ENCODE measurements around the gene ERCC2.

ERCC2 gene

GRCh38 chr19:45385392-45386221 lies 15.2 kb upstream of the ERCC2 start:
- no peaks in the 10 kb centered on the region for H3K36me3 Mint-ChIP-seq
- ATAC-seq (replicated peaks) (no peak), DNase-seq (no peak)
- H3K4me3 Mint-ChIP-seq: no peak overlapping the region
- H3K27me3 Mint-ChIP-seq: peaks cover 15 to 36% of the 10 kb centered on the region in 2 donors
- peaks cover 3 to 16% of the 10 kb centered on the region in 2 donors for H3K4me1 Mint-ChIP-seq
- no peaks in the 10 kb centered on the region for H3K9me3 Mint-ChIP-seq
- H3K27ac Mint-ChIP-seq: peak overlapping the region; percentile 20

- Mint-ChIP-seq H3K27ac (no peak overlapping the region), H3K27me3 (peaks cover 15 to 36% of the 10 kb centered on the region in 2 donors), H3K4me3 (no peak overlapping the region), H3K4me1 (peaks cover 3 to 16% of the 10 kb centered on the region in 2 donors), H3K9me3 (no peaks in the 10 kb centered on the region), H3K36me3 (no peaks in the 10 kb centered on the region)
- ATAC-seq (replicated peaks) (no peak), DNase-seq (no peak)
These were observed 12.1 kb upstream of the ERCC2 start for GRCh38 chr19:45382426-45382825.

GRCh38 chr19:45380107-45380506 lies 9.7 kb upstream of the ERCC2 start:
- H3K36me3 Mint-ChIP-seq: no peaks in the 10 kb centered on the region
- peaks cover 0 to 4% of the 10 kb centered on the region in 2 donors for H3K4me1 Mint-ChIP-seq
- H3K4me3 Mint-ChIP-seq: no peak overlapping the region
- DNase-seq (no peak), ATAC-seq (replicated peaks) (no peak)
- no peak overlapping the region for H3K27ac Mint-ChIP-seq
- H3K27me3 Mint-ChIP-seq: peaks cover 4 to 18% of the 10 kb centered on the region in 2 donors
- H3K9me3 Mint-ChIP-seq: no peaks in the 10 kb centered on the region

DNA sequence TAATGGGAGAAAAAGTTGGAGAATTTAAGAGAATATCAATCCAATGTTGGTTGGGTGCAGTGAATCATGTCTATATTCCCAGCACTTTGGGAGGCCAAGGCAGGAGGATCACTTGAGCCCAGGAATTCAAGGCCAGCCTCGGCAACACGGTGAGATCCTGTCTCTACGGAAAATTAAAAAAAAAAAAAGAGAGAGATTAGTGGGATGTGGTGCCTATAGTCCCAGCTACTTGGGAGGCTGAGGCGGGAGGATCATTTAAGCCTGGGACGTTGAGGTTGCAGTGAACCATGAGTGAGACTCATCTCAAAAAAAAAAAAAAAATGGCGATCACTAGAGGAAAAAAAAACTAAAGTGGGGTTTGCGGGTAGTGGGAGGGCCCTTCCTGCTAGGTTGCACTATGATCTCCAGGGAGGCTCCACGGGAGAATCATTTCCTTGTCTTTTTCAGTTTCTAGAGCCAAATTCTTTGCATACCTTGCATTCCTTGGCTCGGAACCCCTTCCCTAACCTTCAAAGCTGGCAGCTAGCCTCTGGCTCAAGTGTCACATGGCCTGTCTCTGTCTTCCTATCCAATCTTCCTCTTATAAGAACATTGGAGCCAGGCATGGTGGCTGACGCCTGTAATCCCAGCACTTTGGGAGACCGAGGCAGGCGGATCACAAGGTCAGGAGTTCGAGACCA lies 5.8 kb upstream of the ERCC2 start:
- H3K9me3 Mint-ChIP-seq: no peaks in the 10 kb centered on the region
- no peak overlapping the region for H3K4me3 Mint-ChIP-seq
- ATAC-seq (replicated peaks) (no peak), DNase-seq (no peak)
- H3K27me3 Mint-ChIP-seq: peaks cover 10 to 15% of the 10 kb centered on the region in 2 donors
- no peak overlapping the region for H3K27ac Mint-ChIP-seq
- H3K4me1 Mint-ChIP-seq: no peaks in the 10 kb centered on the region
- no peaks in the 10 kb centered on the region for H3K36me3 Mint-ChIP-seq

- H3K4me3 Mint-ChIP-seq: peak overlapping the region; percentile 19 to 51
- H3K36me3 Mint-ChIP-seq: peaks cover 11 to 25% of the 10 kb centered on the region in 2 donors
- peaks cover 4 to 5% of the 10 kb centered on the region in 2 donors for H3K27me3 Mint-ChIP-seq
- no peak overlapping the region for H3K27ac Mint-ChIP-seq
- DNase-seq: no peak
- peaks cover 6 to 23% of the 10 kb centered on the region in 2 donors for H3K4me1 Mint-ChIP-seq
- no peaks in the 10 kb centered on the region for H3K9me3 Mint-ChIP-seq
- ATAC-seq (replicated peaks): no peak
These were observed 1.5 kb downstream of the ERCC2 start for GRCh38 chr19:45368737-45369340.

- H3K27me3 Mint-ChIP-seq: no peaks in the 10 kb centered on the region
- ATAC-seq (replicated peaks): no peak
These were observed 2.2 kb downstream of the ERCC2 start for GRCh38 chr19:45368127-45368526.

DNA sequence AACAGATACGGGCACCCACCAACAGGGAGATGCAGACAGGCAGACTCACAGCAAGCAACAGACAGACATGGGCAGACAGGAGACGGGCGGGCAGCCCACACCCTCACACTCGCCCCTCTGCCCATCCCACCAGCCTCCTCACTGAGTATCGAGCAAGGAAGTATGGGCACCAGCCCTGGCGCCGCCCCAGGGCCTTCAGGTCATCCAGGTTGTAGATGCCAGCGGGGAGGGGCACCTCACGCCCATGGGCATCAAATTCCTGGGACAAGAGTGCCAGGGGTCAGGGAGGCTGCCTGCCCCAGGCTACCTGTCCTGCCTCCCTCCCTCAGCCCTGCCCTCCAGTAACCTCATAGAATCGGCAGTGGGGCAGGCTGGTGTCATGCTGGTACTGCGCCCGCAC lies 5.7 kb downstream of the ERCC2 start:
- Mint-ChIP-seq H3K36me3 (peaks cover 26 to 51% of the 10 kb centered on the region in 2 donors), H3K27me3 (no peaks in the 10 kb centered on the region), H3K27ac (no peak overlapping the region), H3K4me3 (no peak overlapping the region), H3K4me1 (peaks cover 4 to 14% of the 10 kb centered on the region in 2 donors), H3K9me3 (no peaks in the 10 kb centered on the region)
- ATAC-seq (replicated peaks): no peak
- no peak for DNase-seq

More at GRCh38 chr19:45368127-45368526, 2.2 kb downstream of the ERCC2 start:
- Mint-ChIP-seq H3K36me3 (peaks cover 13 to 28% of the 10 kb centered on the region in 2 donors), H3K9me3 (no peaks in the 10 kb centered on the region), H3K4me1 (peaks cover 6 to 23% of the 10 kb centered on the region in 2 donors), H3K4me3 (no peak overlapping the region), H3K27ac (no peak overlapping the region)
- DNase-seq: no peak

- DNase-seq: no peak
- H3K4me3 Mint-ChIP-seq: no peak overlapping the region
- H3K27me3 Mint-ChIP-seq: no peaks in the 10 kb centered on the region
- ATAC-seq (replicated peaks): no peak
- no peaks in the 10 kb centered on the region for H3K9me3 Mint-ChIP-seq
- peaks cover 2 to 9% of the 10 kb centered on the region in 2 donors for H3K4me1 Mint-ChIP-seq
- H3K36me3 Mint-ChIP-seq: peaks cover 33 to 57% of the 10 kb centered on the region in 2 donors
- no peak overlapping the region for H3K27ac Mint-ChIP-seq
These were observed 6.4 kb downstream of the ERCC2 start for GRCh38 chr19:45363861-45364459.

DNA sequence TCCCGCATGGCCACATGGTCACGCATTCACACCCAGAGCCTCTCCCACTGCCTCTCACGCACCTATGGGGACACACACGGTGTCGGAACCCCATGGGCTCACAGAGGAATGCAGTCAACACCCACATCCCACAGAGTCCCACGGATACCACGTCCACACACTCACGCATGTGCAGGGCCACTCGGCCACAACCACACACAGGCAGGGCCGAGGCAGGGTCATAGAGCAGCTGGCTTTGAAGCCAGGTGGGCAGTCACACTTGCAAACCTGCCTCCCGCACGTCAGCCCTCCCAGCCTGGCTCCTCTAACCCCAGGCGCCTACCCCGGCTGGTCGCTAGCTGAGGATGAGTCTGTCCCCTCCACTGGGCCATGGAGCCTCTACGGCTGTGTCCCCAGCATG lies 8.1 kb downstream of the ERCC2 start:
- H3K4me3 Mint-ChIP-seq: no peak overlapping the region

GRCh38 chr19:45361608-45362007 lies 8.8 kb downstream of the ERCC2 start:
- H3K27me3 Mint-ChIP-seq: no peaks in the 10 kb centered on the region
- no peaks in the 10 kb centered on the region for H3K4me1 Mint-ChIP-seq
- H3K4me3 Mint-ChIP-seq: no peak overlapping the region
- no peaks in the 10 kb centered on the region for H3K9me3 Mint-ChIP-seq
- H3K36me3 Mint-ChIP-seq: peaks cover 43 to 69% of the 10 kb centered on the region in 2 donors
- ATAC-seq (replicated peaks) (no peak), DNase-seq (no peak)
- peak overlapping the region; percentile 44 for H3K27ac Mint-ChIP-seq

More for the DNA sequence above, 8.1 kb downstream of the ERCC2 start:
- Mint-ChIP-seq H3K9me3 (no peaks in the 10 kb centered on the region), H3K27me3 (no peaks in the 10 kb centered on the region), H3K27ac (no peak overlapping the region), H3K4me1 (no peaks in the 10 kb centered on the region), H3K36me3 (peaks cover 37 to 64% of the 10 kb centered on the region in 2 donors)
- ATAC-seq (replicated peaks) (no peak), DNase-seq (no peak)

DNA sequence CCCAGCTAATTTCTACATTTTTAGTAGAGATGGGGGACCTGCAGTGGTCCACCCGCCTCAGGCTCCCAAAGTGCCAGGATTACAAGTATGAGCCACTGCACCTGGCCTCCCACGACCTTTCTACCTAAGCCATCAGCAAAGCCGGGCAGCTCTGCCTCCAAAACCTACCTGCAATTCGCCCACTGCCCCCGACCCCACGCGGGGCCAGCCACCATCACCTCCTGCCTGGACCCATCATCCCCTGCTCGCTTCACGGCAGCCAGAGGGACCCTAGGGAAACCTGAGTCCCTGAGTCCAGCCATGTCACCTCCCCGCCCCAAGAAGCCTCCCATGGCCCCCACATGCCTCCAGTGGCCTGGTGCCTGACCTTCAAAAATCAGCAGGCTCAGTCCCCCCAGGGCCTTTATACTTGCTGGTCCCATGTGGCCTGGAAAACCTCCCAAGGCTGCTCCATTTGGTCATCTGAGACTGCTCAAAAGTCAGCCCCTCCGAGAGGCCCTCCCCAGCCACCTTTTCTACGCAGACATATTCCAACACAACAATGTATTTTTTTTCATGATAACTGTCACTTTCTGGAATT lies 12.1 kb downstream of the ERCC2 start:
- Mint-ChIP-seq H3K36me3 (peaks cover 61 to 76% of the 10 kb centered on the region in 2 donors), H3K4me3 (no peak overlapping the region), H3K4me1 (no peaks in the 10 kb centered on the region), H3K27ac (no peak overlapping the region), H3K27me3 (no peaks in the 10 kb centered on the region), H3K9me3 (no peaks in the 10 kb centered on the region)
- DNase-seq (no peak), ATAC-seq (replicated peaks) (no peak)

GRCh38 chr19:45357445-45357783 lies 13.0 kb downstream of the ERCC2 start:
- DNase-seq: no peak
- no peak overlapping the region for H3K27ac Mint-ChIP-seq
- no peak overlapping the region for H3K4me3 Mint-ChIP-seq
- H3K36me3 Mint-ChIP-seq: peaks cover 67 to 78% of the 10 kb centered on the region in 2 donors
- ATAC-seq (replicated peaks): no peak
- no peaks in the 10 kb centered on the region for H3K27me3 Mint-ChIP-seq
- H3K4me1 Mint-ChIP-seq: no peaks in the 10 kb centered on the region
- no peaks in the 10 kb centered on the region for H3K9me3 Mint-ChIP-seq

DNA sequence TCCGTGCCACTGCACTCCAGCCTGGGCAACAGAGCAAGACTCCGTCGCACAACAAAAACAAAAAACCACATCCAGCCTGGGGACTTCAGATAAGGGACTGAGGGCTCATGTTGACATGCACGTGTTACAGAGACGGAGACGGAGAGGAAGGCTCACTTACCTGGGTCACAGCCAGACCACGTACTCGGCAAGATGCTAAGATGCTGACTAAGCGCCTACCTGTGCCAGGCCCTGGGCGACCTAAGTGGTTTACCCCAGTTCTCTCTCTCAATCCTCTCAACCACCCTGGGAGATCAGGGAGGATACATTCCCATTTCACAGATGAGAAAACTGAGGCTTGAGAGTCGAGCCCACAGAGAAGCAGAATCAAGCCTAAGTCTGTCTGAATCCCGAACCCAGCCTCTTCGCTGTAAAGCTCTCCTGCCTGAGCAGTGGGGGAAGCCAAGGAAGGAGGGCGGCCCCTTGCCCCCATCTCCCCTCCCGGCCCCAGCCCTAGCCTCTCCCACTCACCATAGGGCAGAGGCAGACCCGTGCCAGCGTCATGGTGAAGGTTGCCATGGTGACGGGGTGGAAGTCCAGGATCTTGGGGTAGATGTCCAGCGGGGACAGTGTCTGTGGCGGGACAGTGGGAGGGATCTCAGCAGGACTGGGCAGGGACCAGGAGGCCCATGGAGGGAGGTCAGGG lies 13.5 kb downstream of the ERCC2 start:
- H3K4me1 Mint-ChIP-seq: no peaks in the 10 kb centered on the region
- H3K36me3 Mint-ChIP-seq: peaks cover 62 to 74% of the 10 kb centered on the region in 2 donors

More for the DNA sequence above, 13.5 kb downstream of the ERCC2 start:
- no peak for ATAC-seq (replicated peaks)
- no peak overlapping the region for H3K27ac Mint-ChIP-seq
- H3K9me3 Mint-ChIP-seq: no peaks in the 10 kb centered on the region
- H3K27me3 Mint-ChIP-seq: no peaks in the 10 kb centered on the region
- H3K4me3 Mint-ChIP-seq: no peak overlapping the region
- no peak for DNase-seq

Measured in stimulated activated naive B cell treated with anti-CD40 and anti-IgM and Interleukin-4, amounts not matched to agents 10 μg/mL and 1 μg/mL and 100 μg/mL, for 72 hours (primary cell).